ENCODE measurements around the gene RPL21.
A peak's percentile ranks its signal among the peaks of the same experiment; 100 is the strongest.
"Not testable (repeated sequence)": the region's sequence is repeated elsewhere in the genome, so short reads cannot be mapped to it uniquely, and the experiment has no call there.

The RPL21 gene

DNA sequence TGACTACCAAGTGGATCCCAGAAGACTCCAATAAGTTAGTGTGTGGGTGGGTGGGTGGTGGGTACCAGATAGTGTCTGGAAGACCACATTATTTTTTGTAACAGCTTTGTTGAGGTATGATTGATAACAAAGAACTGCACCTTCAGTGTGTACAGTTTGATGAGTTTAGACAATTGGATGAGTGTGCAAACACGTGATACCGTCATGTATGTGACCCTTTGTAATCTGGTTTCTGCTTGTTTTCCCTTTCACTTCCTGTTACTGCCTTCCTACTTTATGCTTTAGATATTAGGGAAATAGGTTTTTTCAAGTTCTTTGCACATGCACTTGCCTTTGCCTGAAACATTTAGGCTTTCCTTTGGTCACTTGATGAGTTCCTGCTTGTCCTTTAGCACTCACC is 8.5 kb downstream of the RPL21 start:
- DNase-seq, result no peak

DNA sequence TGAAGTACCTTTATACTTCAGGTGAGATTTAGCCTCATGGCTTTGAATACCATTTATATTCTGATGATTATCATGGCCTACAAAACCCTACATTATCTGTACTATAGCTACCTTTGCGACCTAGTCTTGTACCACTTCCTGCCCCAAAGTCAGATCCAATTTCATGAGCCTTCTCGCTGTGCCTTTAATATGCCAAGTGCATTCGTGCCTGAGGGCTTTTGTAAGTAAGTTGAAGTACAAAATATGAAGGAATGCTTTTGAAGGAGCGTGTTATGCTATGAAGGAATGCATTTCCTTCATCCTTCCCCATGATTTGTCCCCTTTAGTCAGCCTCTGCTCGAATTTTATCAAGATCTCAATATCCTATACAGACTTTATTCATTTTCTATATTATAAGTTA is 10.0 kb downstream of the RPL21 start:
- DNase-seq, result no peak

DNA sequence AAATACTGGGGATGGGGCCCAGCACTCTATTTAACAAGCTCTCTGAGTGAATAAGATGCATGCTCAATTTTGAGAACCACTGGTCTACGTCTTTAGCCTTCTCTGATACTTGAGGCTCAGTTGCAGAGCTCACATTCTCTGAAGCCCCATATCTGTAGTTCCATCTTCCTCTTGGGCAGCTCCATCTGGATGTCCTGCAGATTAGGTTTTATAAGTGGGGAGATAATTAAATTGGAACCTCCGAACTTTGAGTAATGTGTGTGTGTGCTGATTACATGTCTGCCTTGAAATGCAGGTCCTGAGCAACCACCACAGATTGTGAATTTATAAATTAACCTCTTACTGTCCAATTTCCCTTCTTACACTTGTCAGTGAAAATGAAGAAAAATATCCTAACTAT is 12.1 kb downstream of the RPL21 start:
- no peak for DNase-seq

DNA sequence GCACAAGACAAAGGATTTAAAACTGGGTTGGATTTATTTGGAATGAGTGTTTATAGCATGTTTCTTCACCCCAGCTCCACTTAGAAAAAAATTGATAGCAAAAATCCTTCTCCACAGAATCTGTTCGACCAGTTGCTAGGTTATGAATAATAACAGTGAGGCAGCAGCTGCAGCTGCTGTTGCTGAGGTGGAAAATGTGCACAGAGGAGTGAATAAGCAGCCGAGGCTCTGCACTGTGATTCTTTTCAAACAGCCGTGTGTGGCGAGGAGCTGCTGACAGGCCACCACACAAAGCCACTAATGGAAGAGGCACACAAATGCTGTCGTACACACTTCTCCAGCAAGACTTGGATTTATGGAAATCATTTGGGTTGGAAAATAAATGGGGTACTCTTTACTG is 12.8 kb downstream of the RPL21 start:
- DNase-seq, result no peak

DNA sequence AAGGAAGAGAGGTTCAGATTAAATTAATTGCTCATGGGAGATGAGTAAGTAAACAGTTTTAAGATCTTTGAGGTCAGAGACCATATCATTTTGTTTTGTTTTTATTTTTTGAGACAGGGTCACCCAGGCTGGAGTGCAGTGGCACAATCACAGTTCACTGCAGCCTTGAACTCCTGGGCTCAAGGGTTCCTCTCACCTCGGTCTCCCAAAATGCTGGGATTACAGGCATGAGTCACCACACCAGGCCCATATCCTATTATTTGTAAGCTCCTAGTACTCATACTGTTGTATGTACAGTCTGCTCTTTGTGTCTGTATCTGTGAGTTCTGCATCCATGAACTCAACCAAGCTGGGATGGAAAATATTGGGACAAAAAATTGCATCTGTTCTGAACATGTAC is 13.3 kb downstream of the RPL21 start:
- no peak for DNase-seq

DNA sequence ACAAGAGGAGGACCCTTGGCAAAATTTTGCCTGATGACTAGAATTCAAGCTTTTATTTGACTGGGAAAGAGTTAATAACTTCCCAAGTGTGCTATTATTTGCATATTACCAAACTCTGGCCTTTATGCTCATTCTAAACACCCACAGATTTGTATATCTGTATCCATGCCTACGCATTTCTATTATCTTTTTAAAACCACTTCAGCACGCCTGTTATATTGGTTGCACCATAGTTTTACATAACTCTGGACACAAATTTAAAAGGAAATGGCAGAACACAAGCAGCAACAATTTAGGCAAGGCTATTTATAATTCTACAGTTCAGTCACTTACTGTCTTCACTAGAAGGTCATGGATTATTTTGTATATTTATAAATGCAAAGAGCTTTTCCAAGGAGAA is 15.6 kb downstream of the RPL21 start:
- DNase-seq, result no peak

DNA sequence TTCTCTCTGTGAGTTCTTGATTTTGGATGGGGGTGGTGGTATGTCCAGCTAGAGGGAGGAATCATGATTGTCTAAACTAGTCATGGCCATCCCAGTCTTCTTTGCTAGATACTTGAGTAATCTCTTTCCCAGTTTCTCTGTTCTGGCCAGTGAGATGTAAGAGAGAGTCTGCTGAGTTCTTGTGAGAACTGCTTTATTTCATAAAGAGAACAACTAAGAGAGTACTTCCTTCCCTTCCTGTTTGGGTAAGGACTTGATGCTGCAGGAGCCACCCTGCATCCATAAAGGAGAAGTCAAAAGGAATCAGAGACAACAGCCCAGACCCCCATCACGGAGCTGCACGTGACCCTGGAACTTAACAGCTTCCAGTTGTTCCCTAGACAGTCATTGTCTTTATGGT is 16.2 kb downstream of the RPL21 start:
- DNase-seq, result no peak

DNA sequence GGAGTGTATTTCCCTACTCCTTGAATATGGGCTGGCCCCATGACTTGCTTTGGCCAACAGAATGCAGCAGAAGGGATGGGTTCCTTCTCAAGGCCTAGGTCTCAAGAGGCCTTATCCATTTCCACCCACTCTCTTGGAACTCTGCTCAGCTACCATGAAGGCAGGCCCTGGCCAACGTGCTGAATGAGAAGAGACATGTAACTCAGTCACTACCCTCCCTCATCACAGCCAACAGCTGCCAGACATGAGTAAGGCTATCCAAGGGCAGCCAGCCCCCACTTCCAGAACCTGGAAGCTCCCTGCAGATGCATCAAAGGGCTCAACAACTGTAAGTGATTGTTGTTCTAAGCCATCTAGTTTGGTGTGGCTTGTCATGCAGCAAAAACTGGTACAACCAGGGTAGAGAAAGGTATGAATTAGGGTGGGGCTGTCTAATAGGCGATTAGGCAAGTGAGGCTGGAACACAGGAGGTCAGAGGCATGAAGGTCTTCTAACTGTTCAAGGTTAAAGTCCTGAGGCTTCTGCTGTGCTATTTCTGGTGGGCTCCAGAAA is 17.8 kb downstream of the RPL21 start:
- no peak for DNase-seq

DNA sequence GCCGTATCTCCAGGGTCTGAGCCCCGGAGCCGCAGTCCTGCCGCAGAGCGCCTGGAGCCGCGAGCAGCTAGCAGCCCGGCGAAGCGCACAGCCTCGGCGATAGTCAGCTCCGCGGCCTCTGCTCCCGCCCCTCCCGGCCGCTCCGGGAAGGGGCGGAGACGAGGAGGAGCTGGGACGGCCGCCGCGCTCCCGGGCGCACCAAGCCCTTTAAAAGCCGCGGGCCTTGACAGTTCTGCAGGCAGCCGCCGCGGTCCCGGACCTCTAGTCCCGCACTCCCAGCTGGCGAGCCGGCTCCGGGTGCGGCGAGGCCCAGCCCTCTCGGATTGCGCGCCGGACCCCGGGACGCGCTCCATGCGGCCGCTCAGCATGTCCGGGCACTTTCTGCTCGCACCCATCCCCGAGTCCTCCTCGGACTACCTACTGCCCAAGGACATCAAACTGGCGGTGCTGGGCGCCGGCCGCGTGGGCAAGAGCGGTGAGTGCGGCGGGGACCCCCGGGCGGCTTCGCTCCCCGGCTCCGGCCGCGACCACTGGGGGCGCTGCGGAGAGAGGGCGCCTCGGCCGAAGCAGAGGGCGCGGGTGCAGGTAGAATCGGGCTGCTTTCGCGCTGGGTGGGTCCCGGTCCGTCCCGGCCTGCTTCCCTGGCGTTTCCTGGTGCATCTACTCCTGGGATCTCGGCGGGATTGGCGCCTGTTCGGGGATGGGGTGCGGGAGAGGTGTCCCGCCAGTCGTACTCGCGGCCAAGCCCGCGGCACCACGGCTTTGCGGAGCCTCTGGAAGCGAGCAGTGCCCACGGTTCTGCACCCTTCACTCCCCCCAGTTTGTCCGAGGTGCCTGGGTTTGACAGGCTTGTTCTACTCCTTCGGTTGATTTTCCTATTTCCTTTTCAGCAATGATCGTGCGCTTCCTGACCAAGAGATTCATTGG is 19.5 kb downstream of the RPL21 start, which contains the start of gene RASL11A:
TSS of gene RASL11A (plus strand) at position 237 of the 927 bp plus-strand sequence. CDS start at position 352, 115 bp downstream.
- peak; percentile 46 for DNase-seq

DNA sequence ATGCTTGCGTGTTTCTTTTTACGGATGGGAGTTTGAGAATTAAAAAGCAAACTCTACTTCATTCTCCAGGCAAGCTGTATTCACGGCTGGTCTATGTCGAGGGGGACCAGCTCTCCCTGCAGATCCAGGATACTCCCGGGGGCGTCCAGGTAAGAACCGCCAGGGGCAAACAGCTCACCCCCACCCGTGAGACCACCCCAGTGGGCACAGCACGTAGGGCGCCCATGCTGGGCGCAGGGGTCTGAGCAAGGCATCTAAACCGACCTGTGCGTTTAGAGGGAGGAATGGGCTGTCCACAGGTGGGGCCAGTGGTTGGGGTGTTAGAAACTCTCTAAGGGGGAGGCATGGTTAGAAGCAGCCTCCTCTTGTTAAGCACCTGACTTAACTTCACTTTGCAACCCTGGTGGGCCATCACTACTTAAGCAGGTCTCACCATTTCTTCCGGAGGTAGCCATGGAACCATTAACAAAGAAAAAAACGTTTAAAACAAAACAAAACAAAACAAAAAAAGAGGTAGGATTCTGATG is 20.3 kb downstream of the RPL21 start:
- DNase-seq, result no peak

DNA sequence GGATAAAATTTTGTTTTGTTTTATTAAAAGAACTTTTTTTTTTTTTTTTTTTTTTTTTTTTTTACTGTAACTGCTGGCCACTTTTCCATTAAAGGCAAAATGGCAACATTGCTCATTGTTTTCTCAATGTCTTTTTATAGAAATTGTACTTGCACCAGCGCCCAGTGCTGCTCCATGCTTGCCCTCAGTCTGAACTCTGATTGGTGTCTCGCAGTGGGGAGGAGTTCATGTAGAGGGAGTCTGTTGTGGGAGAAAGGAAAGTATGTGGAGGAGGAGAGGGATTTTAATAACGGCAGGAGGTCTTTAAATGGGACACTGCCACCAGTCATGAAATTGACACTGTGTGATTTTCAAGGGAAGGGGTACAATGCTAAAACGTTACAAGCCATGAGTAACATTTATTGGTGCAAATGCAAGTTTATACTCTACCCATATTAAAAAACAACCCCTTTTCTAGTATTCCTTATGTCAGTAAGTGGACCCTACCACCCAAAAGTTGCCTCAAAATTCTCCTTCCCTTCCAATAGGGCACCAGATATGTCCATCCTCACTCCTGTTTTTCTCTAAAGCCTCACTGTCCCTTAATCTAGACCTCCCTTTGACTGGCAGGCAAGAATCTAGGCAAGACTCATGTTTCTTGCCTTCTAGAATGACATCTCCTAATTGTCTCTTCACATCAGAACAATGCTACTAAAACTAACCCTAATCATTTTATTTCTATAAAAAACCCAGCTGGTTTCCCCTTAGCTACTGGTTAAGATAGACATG is 22.5 kb downstream of the RPL21 start:
- no peak for DNase-seq

DNA sequence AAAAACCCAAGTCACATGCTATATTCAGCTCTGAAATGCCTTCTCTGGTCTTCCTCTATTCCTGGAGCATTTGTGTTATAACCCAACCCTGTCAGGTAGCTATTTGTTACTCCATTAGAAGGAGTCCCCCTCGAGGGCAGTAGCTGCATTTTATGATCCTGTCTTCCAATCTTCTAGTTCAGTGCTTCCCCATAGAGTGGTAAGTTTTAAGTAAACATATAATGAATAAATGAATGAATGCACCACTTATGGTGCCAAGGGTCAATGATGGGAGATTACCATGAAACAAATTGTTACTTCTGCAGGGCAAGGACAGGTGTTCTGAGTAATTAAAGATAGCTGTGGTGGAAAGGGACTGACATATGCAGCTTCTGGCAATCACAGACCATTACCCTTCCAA is 23.3 kb downstream of the RPL21 start:
- no peak for DNase-seq

DNA sequence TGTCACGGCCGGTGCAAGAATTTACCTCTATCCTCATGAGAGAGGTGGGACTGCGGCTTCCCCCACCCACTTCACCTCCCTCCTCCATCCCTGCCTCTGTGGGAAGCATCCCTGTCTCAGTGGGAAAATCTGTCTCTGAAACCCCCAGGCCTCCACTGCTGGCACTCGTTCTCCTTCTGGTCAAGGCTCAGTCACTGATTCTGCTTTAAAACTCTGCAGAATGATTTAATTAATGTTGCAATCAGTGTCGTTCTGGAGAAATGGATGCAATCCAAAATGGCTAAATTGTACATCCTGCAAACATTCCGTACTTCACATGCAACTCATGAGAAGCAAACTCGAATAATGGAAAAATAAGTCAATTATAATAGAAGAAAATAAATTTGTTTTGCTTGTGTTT is 24.8 kb downstream of the RPL21 start:
- DNase-seq, result no peak

DNA sequence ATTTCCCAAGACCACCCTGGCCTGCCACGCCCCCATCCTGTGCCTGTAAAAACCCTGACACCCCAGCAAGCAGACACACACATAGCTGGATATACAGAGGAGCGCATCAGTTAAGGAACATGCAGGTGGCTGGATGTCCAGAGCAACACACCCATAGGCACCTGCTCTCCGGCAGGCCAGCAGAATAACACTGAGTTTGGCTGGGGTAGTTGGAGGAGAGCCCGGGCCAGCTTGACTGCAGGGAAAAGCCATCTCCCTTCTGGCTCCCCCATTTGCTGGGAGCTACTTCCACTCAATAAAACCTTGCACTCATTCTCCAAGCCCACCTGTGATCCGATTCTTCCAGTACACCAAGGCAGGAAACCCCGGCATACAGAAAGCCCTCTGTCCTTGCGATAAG is 28.1 kb downstream of the RPL21 start:
- DNase-seq, result no peak

DNA sequence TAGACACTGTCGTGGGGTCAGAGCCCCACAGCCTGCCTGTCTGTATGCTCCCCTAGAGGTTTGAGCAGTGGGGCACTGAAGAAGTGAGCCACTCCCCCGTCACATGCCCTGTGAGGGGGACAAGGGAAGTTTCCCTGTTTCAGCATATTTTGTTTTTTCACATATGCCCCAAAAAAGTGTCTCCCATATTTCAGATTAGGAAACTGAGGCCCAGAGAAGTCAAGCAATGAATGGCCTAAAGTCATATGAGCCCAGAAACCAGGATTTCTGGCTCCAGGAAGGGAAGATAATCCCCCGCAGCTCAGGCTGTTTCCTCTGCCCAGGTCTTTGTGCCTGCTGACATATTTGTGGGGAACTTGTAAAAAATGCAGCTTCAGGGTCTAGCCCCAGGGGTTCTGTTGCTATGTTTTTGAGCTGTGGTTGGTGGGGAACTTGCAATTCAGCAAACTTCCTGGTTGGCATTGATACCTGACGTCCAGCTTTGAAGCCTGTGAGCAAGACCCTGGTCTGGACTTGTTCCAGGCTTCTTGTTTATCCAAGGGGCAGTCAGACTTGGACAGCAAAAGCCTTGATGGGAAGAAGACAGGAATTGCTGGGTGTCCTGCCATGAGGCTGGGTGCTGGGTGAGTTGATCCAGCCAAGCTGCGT is 28.8 kb downstream of the RPL21 start:
- no peak for DNase-seq

DNA sequence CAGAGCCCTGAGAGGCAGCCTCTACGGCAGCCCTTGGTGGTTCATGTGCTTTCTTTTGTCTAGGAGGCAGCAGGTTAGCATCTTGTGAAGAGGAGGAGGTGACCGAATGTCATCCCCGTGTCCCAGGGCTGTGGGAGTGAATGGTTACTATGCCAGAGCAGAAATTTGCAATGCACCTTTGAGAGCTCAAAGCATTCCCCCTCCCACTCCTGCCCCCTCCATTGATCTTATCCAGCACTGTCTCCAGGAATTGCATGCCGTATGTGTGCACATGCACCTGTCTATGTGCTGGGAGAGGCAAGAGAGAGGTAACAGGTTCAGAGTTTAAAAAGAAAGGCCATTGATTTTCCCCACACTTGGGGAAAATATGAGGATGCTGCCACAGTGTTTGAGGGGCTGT is 29.5 kb downstream of the RPL21 start:
- no peak for DNase-seq

DNA sequence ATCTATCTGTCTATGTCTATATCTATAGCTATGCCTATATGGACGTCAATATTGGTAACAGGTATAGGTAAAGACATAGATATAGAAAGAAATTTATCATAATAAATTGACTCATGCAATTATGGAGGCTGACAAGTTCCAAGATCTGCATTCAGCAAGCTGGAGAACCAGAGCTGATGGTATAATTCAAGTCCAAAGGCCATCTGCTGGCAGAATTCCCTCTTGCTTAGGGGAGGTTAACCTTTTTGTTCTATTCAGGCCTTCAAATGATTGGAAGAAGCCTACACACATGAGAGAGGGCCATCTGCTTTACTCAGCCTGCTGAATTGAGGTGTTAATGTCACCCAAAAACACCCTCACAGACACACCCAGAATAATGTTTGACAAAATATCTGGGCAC is 30.1 kb downstream of the RPL21 start:
- DNase-seq, result no peak

DNA sequence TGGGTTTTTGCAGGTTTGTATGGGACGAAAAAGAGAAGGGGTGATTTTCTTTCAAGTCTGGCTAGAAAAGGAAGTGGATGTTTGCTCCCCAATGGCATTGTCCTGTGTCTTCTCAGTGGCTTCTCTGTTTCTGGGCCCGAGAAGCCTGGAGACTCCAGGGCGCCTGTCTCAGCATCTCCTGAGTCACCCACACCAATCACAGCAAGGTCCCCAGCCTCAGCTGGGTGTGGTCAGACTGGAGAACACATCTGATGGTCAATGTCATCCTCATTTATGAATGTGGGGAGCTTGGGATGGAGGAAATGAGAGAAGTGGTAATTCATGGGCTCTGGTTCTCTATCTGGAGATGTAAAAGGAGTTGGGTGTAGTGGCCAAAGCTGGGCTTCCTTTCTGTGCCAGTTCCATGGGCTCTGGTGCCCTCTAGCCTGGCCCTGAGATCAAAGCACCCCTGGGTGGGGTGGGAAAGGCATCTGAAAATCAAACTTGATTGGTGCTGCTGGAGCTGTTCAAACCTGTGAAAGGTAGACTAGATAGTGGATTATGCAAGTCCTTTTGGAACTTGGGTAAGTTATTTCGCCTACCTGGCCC is 32.6 kb downstream of the RPL21 start:
- no peak for DNase-seq

DNA sequence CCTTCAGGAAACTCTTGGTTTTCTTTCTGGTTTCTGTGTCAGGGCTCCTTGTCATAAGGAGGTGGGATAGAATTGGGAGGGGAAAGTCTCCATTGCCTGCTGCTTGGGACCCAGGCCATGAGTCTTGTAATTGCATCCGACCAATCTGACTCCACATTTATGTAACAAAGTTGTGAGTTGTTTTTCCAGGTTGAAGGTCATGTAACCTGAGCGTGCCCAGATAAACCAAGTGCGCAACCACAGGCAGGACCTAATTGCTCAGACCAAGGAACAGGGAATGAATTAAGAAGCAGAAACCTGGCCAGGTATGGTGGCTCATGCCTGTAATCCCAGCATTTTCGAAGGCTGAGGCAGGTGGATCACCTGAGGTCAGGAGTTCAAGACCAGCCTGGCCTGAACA is 37.0 kb downstream of the RPL21 start:
- DNase-seq, result no peak

DNA sequence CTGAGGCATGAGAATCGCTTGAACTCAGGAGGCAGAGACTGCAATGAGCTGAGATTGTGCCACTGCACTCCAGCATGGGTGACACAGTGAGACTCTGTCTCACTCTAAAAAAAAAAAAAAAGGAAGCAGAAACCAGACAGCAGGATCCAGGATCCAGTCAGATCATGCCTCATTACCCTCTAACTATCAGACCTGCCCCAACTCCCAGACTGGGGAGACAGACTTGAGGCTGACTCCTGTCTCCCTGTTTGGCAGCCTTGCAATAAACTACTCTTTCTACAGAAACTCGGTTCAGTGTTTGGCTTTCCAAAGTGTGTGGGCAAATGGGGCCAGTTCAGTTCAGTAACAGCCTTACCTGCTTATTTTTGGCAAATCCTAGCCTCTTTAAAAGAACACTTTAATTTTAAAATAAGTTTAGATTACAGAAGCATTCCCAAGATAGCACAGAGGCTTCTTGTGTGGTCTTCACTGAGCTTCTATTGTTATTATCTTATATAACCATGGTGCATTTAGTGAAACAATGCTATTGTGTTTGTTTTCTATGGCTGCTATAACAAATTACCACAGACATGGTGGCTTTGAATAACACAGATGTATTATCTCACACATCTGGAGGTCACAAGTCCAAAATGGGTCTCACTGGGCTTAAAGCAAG is 37.8 kb downstream of the RPL21 start:
- no peak for DNase-seq

DNA sequence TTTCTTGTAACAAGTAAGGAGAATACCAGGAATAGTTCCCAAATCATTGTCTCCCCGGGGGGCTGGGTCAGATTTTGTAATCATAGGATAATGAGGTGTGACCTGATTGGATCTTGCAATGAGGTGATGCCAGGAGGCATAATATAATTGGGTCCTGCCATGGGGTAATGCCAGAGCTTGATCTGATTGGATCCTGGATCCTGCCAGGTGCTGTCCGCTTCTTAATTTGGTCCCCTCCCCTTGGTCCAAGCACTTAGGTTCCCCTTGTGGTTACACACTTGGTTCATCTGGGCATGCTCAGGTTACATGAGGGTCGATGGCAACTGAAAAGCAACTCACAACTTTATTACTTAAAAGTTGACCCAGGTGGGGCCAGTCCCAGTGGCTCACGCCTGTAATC is 39.4 kb downstream of the RPL21 start:
- DNase-seq, result no peak

DNA sequence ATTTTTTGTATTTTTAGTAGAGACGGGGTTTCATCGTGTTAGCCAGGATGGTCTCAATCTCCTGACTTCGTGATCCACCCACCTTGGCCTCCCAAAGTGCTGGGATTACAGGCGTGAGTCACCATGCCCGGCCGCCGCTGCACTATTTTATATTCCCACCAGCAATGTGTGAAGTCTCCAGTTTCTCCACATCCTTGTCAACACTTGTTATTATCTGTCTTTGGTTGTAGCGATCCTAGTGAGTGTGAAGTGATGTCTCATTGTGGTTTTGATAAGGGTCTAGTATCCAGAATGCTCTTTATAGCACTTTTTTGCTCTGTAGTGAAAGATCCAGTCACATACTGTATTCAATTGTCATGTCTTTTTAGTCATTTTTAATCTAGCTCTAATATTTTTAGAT is 40.6 kb downstream of the RPL21 start:
- not testable (repeated sequence) for DNase-seq
